Activated naive CD4-positive, alpha-beta T cell treated with anti-CD3 and anti-CD28 coated beads, Interleukin-2, amount 10 ng/mL, durations not matched to agents 7 days and 5 days (primary cell): ENCODE data around the gene CRELD2.
A peak's percentile ranks its signal among the peaks of the same experiment; 100 is the strongest.
"Not testable (repeated sequence)": the region's sequence is repeated elsewhere in the genome, so short reads cannot be mapped to it uniquely, and the experiment has no call there.

ENCODE experiments used
- CTCF ChIA-PET: fragments of 350-600 bp; sonication (Branson Sonifier 250); formaldehyde crosslinking; loops from one replicate; lab custom pipeline; 2021; ENCODE audit warnings: antibody characterized with exemption; lab: Charles Lee
- DNase-seq: peaks from one replicate; pipeline ENCODE4 v3.0.0-alpha.2; 2020
- H3K27ac Mint-ChIP-seq: one replicate; pipeline ENCODE4 v1.8.0; 2021; ENCODE audit warnings: mild to moderate bottlenecking, moderate library complexity, mixed read lengths
- H3K27me3 Mint-ChIP-seq: one replicate; pipeline ENCODE4 v1.8.0; 2021; ENCODE audit warnings: mild to moderate bottlenecking, mixed read lengths
- H3K36me3 Mint-ChIP-seq: one replicate; pipeline ENCODE4 v1.8.0; 2021; ENCODE audit warnings: mixed read lengths
- H3K4me1 Mint-ChIP-seq: one replicate; pipeline ENCODE4 v1.8.0; 2021; ENCODE audit warnings: mixed read lengths
- H3K4me3 Mint-ChIP-seq: one replicate; pipeline ENCODE4 v1.8.0; 2021; ENCODE audit warnings: mild to moderate bottlenecking, moderate library complexity, mixed read lengths
- H3K9me3 Mint-ChIP-seq: one replicate; pipeline ENCODE4 v1.8.0; 2021; ENCODE audit warnings: mixed read lengths

The CRELD2 gene

DNA sequence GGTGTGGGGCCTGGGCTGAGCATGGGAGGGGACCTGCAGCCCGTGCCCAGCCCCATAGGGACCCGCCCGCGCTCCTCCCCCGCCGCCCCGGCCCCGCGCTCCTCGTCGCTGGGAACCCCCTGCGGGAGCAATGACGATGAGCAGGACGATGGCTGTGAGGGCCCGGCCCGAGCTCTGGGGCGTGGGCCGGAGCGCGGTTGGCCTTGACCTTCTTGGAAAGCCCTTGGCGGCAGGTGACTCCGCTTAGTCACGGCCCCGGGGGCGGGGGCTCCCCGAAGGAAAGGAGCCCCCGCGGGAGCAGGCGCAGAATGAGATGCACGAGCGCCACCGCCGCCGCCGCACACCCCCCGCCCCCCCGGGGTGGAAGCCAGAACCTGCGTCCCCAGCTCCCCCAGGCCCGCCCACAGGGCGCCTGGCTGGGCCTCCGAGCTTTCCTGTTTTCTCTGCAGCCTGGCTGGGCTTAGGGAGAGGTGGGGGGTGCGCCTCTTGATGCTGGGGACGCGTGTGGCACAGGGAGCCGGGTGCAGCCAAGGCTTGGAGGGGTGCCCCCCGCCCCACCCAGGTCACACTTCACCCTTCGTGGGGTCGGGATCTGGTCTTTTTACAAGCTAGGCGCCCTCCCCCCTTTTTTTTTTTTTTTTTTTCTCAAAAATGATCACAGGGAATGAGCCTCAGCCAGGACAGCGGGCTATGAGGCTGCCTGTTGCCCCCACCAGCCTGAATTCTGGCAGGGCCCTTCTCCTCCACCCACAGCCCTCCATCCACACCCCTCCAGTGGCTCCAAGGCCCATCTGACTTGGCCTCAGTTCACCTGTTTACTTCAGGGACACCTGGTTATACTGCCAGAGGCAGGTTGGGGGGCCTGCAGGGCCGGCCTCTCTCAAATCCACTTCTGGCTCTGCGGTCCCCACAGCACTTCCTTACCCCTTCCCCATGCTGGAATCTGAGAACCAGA lies 17.9 kb downstream of the CRELD2 start:
- CTCF ChIA-PET, result interaction anchor here (1.6 kb wide), 1 partner anchor 11 kb away, joined by 3 read pairs; no protein-coding TSS in a partner anchor
- Mint-ChIP-seq H3K9me3 (peaks cover 3% of the 10 kb centered on the region), H3K4me3 (peak overlapping the region; percentile 69), H3K27me3 (no peaks in the 10 kb centered on the region), H3K36me3 (no peaks in the 10 kb centered on the region), H3K4me1 (peaks cover 35% of the 10 kb centered on the region), H3K27ac (peak overlapping the region; percentile 92)
- peak; percentile 95 for DNase-seq

DNA sequence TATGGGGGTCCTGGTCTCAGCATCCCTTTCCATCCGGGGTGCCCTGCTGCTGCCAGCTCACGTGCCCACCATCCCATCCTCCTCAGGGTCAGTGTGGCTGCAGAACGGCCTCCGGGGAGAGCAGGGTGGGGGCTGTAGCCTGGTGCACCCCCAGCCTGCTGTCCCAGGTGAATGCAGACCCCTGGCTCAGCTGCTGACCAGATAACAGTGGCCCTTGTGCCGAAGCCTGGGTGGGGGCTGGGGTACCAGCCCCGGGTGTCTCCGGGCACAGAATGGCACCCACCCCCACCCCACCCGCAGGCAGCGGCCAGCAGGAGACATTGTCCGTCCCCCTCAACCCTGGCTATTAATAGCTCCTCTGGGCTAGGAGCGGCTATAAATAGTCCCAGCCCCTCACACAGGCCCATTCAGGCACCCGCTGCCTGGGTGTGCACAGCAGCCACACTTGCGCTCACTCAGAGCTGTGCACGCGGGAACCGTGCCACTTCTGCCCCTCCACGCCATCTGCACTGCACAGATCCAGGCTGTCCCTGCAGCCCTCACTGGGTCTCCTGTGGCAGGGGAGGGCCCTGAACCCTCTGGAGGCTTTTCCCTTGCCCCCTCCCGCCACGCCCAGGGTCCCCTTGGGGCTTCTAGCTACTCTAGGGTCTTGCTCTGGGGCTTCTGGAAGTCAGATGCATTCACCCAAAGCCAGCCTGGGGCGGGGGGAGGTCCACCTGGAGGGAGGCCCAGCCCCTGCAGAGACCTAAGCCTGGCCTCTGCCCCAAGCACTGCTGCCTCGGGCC lies 18.7 kb downstream of the CRELD2 start:
- H3K4me1 Mint-ChIP-seq, result peaks cover 28% of the 10 kb centered on the region
- peak overlapping the region; percentile 69 for H3K4me3 Mint-ChIP-seq
- DNase-seq, result no peak
- CTCF ChIA-PET, result interaction anchor here (1.6 kb wide), 1 partner anchor 12 kb away, joined by 3 read pairs; no protein-coding TSS in a partner anchor
- H3K36me3 Mint-ChIP-seq, result no peaks in the 10 kb centered on the region
- H3K27me3 Mint-ChIP-seq, result no peaks in the 10 kb centered on the region
- peaks cover 3% of the 10 kb centered on the region for H3K9me3 Mint-ChIP-seq
- H3K27ac Mint-ChIP-seq, result peak overlapping the region; percentile 92

DNA sequence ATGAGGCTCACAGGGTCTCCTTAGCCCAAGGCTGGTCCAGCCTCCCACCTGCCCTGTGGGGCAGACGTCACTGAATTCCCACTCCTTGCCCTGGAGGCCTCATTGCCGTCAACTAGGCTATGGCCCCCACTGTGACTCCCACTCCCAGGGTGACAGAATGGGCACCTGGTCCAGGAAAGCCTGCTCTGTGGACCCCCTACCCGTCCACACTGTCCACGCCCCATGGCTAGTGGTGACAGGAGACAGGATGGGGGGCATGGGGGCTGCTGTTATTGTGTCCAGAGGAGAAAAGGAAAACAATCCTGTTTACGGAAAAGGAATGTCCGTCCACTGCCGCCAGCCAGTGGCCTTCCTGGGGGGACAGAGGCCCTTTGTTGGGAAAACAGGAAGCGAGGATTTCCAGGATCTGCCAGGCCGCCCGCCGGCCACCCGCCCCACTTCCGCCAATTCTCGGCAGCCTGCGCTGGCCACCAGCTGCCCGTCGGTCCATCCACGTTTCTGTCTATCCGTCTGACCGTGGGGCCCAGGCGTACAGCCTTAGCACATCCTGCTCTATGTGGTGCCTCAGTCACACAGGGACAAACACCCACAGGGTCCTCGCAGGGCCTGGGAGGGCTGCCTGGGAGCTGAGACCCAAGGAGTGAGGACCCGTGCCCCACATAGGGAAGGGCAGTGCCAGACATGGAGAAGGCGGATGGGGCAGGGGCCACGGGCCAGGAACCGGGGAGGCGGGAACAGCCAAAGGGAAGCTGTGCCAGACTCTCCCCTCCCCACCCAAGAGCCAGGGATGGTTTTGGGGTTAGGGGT lies 19.5 kb downstream of the CRELD2 start:
- H3K4me1 Mint-ChIP-seq, result peaks cover 22% of the 10 kb centered on the region
- no peak overlapping the region for H3K4me3 Mint-ChIP-seq
- peak overlapping the region; percentile 70 for H3K27ac Mint-ChIP-seq
- CTCF ChIA-PET, result no interaction called here
- no peaks in the 10 kb centered on the region for H3K27me3 Mint-ChIP-seq
- peaks cover 3% of the 10 kb centered on the region for H3K9me3 Mint-ChIP-seq
- no peak for DNase-seq
- no peaks in the 10 kb centered on the region for H3K36me3 Mint-ChIP-seq

DNA sequence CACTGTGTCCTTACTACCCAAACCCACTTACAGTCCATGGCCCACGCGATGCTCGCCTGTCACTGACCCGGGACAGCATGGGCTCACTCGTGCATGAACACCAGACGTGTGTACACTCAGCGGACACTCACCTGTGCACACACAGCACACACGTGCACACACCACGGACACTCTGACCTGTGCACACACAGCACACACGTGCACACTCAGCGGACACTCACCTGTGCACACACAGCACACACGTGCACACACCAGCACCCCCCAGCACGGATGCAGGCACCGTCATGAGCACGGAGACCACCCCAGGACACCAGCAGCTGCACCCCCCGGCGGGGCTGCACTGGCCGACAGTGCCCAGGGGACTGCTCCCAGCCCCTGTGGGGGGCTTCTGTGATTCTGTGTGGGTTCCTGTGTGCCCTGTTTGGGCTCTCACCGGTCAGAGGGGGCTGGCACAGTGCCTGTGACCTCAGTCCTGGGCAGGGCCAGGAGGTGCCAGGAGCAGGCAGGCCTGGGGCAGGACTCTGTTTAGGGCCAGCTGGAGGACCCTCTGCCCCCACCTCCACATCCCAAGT lies 20.2 kb downstream of the CRELD2 start:
- Mint-ChIP-seq H3K27ac (no peak overlapping the region), H3K36me3 (no peaks in the 10 kb centered on the region), H3K27me3 (no peaks in the 10 kb centered on the region), H3K4me1 (peaks cover 16% of the 10 kb centered on the region), H3K9me3 (peaks cover 3% of the 10 kb centered on the region), H3K4me3 (no peak overlapping the region)
- no peak for DNase-seq
- CTCF ChIA-PET, result no interaction called here

DNA sequence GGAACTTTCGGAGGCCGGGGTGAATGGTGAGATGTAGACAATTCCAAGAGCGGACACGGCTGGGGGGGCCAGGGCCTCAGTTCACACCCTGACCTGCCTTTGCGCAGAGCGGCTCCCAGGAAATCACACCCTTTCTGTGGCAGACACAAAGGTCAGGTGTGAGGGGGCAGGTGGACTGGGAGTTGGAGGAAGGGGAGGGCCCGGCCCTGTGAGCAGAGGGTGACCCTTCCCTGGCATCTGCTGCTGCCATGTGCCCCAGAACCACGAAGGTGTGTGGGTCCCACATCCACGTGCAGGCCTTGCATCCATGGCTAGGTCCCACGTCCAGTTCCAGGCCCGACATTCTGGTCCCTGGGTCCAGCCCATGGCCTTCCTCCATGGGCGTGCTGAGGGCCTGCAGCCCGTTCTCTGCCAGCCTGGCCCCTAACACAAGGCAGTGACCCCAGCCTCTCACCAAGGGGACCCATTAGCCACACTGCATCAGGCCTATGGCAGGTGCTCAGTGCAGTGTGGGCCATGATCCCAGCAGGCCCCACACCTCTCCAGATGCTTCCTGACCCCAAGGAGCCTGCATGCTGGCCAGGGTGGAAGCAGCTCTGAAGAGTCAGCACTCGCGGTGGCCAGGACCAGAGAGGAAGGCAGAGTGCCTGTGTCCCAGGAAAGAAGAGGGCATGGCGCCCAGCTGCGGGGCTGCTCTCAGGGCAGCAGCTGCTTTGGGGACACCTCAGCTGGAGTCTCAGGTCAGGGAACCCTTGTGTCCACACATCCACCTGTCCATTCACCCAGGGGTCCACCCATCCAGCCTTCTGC lies 23.3 kb downstream of the CRELD2 start:
- Mint-ChIP-seq H3K9me3 (peaks cover 6% of the 10 kb centered on the region), H3K4me1 (peaks cover 24% of the 10 kb centered on the region), H3K36me3 (peaks cover 2% of the 10 kb centered on the region), H3K27ac (no peak overlapping the region), H3K4me3 (no peak overlapping the region), H3K27me3 (no peaks in the 10 kb centered on the region)
- DNase-seq, result no peak
- CTCF ChIA-PET, result no interaction called here

DNA sequence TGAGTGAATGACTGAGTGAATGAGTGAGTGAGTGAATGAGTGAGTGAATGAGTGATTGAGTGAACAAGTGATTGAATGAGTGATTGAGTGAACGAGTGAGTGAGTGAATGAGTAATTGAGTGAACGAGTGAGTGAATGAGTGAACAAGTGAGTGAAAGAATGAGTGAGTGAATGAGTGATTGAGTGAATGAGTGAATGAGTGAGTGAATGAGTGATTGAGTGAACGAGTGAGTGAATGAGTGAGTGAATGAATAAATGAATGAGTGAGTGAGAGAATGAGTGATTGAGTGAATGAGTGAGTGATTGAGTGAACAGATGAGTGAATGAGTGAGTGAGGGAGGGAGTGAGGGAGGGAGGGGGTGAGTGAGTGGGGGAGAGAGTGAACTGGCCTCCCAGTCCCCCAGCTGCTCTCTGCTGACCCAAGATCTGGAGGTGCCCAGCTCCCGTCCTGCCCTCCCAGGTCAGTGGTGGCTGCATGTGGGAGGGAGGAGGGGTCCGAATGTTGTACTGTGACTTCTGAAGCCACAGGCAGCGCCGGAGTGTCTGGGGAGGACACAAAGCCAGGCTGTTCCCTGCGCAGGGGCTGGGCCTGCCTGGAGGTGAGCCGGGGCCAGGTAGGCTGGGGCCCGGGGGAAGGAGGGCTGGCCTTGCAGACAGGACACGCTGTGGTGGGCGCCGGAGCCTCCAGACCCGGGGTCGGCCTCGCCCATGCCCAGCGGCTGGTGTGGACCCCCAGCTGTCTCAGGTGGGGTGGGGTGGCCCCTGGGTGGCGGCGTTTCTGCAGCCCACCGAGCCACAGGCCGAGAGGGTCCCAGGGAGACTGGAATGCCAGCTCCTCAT lies 24.4 kb downstream of the CRELD2 start:
- peaks cover 6% of the 10 kb centered on the region for H3K9me3 Mint-ChIP-seq
- H3K4me3 Mint-ChIP-seq, result no peak overlapping the region
- DNase-seq, result no peak
- CTCF ChIA-PET, result no interaction called here
- peaks cover 19% of the 10 kb centered on the region for H3K4me1 Mint-ChIP-seq
- H3K27me3 Mint-ChIP-seq, result no peaks in the 10 kb centered on the region
- H3K36me3 Mint-ChIP-seq, result peaks cover 2% of the 10 kb centered on the region
- no peak overlapping the region for H3K27ac Mint-ChIP-seq

DNA sequence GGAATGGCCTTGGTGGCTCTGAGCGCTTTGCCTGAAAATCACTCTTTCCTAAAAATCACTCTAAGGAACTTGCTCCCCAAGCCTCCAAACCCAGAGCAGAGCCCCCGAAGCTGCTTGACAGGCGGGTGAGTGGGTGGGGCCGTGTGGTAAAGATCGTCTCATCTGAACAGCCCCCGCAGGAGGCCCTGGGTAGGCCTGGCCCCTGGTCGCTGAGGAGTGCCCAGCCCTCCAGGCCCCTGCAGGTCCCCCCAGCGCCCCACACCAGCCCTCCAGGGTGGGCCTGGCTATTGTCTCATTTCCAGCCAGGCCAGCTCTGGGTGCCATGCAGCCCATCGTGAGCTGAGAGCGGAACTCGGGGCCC lies 25.0 kb downstream of the CRELD2 start:
- peaks cover 19% of the 10 kb centered on the region for H3K4me1 Mint-ChIP-seq
- CTCF ChIA-PET, result no interaction called here
- peaks cover 6% of the 10 kb centered on the region for H3K9me3 Mint-ChIP-seq
- H3K27ac Mint-ChIP-seq, result no peak overlapping the region
- no peaks in the 10 kb centered on the region for H3K27me3 Mint-ChIP-seq
- H3K36me3 Mint-ChIP-seq, result peaks cover 2% of the 10 kb centered on the region
- DNase-seq, result no peak
- no peak overlapping the region for H3K4me3 Mint-ChIP-seq

DNA sequence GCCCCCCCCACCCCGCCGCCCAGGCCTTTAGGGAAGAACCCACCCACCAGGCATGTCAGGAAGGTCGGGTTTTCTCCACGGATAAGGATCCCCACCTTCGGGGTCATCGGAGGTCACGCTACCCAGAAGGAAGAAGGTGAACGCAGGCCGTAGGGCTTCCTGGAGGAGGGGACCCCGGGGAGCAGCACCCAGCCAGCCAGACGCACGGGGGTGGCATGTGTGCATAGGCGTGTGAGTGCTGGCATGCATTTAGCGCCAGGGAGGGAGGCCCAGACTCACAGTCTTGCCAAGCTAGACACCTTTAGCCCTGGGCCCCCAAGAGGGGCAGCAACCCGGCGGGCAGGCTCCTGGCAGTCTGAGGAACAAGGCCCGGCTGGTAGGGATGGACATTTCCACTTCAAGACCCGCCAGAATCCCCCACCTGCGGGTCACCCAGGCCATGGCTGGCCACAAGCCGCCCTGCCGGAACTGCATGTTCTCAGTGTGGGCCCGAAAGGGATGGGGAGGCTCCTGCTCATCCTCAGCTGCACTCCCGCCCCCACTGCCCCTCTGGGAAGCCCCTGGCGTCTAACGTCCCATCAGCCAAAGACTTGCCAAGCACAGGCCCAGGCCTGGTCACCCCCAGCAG lies 25.5 kb downstream of the CRELD2 start:
- no peak for DNase-seq
- H3K27ac Mint-ChIP-seq, result peak overlapping the region; percentile 67
- H3K36me3 Mint-ChIP-seq, result peaks cover 2% of the 10 kb centered on the region
- peaks cover 6% of the 10 kb centered on the region for H3K9me3 Mint-ChIP-seq
- no peak overlapping the region for H3K4me3 Mint-ChIP-seq
- CTCF ChIA-PET, result no interaction called here
- peaks cover 19% of the 10 kb centered on the region for H3K4me1 Mint-ChIP-seq
- H3K27me3 Mint-ChIP-seq, result no peaks in the 10 kb centered on the region

DNA sequence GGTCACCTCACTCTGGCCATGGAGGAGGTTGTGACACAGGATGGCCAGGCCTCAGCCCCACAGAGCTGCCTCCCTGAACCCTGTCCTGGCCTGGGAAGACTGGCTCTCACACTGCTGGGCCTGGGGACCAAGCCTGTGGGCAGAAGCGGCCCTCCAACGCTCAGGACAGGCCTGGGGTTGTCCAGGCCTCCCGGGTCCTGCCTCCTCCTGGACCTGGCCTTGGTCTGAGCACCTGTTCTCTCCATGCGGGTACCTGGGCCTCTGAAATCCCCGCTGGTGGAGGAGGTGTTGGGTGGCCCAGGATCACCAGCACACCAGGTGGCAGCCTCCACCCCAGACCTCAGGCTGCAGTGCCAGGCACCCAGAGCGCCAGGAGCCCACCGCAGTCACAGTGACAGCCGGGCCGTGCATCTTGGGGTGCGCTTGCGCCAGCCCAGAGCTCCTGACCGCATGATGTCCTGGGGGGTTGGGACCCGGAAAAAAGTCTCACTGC lies 26.0 kb downstream of the CRELD2 start:
- no peak overlapping the region for H3K4me3 Mint-ChIP-seq
- CTCF ChIA-PET, result no interaction called here
- peak overlapping the region; percentile 67 for H3K27ac Mint-ChIP-seq

DNA sequence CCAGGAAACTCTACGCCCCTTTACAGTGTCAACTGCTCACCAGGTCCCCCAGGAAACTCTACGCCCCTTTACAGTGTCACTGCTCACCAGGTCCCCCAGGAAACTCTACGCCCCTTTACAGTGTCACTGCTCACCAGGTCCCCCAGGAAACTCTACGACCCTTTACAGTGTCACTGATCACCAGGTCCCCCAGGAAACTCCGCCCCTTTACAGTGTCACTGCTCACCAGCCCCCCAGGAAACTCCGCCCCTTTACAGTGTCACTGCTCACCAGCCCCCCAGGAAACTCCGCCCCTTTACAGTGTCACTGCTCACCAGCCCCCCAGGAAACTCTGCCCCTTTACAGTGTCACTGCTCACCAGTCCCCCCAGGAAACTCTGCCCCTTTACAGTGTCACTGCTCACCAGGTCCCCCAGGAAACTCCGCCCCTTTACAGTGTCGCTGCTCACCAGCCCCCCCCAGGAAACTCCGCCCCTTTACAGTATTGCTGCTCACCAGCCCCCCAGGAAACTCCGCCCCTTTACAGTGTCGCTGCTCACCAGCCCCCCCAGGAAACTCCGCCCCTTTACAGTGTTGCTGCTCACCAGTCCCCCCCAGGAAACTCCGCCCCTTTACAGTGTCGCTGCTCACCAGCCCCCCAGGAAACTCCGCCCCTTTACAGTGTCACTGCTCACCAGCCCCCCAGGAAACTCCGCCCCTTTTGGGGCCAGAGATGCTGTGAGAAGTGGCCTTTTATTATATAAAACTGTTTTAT lies 26.8 kb downstream of the CRELD2 start:
- H3K4me3 Mint-ChIP-seq, H3K27me3 Mint-ChIP-seq, H3K36me3 Mint-ChIP-seq, CTCF ChIA-PET, H3K9me3 Mint-ChIP-seq: not testable (repeated sequence)
- Mint-ChIP-seq H3K27ac (peak overlapping the region; percentile 95), H3K4me1 (peaks cover 19% of the 10 kb centered on the region)
- DNase-seq, result peak; percentile 70

More for the DNA sequence above, 26.0 kb downstream of the CRELD2 start:
- no peak for DNase-seq
- no peaks in the 10 kb centered on the region for H3K27me3 Mint-ChIP-seq
- peaks cover 6% of the 10 kb centered on the region for H3K9me3 Mint-ChIP-seq
- peaks cover 19% of the 10 kb centered on the region for H3K4me1 Mint-ChIP-seq
- peaks cover 2% of the 10 kb centered on the region for H3K36me3 Mint-ChIP-seq

DNA sequence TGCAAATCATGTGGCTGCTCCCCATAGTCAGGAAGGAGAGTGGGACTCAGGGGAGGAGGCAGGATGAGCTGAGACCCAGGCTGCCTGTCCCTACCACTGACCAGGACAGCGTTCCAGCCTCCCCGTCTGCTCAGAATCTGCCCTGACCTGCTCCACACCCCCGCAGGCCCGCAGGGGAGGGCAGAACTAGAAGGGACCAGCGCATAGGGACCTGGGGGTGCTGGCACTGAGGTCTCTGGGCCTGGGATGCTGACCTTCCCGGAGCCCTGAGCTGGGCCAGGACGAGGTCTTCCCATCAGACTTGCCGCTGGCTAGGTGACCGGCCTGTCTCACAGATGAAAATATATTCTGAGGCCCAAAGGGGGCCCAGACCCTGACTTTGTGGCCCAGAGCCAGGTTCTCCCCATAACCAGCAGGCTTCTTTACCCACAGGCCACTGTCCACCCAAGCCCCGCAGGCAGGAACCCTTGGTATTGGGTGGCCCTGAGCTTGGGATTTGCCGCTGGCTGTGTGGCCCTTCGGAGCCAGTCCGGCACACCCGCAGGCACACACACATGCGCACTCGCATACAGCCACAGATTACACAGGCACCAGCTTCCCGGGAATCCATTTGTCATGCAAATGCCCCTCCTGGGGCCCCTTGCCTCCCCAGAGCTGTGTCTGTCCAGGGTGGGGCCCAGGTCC lies 28.3 kb downstream of the CRELD2 start:
- no peak for DNase-seq
- no peaks in the 10 kb centered on the region for H3K27me3 Mint-ChIP-seq
- peaks cover 19% of the 10 kb centered on the region for H3K4me1 Mint-ChIP-seq
- H3K9me3 Mint-ChIP-seq, result peaks cover 3% of the 10 kb centered on the region
- H3K4me3 Mint-ChIP-seq, result no peak overlapping the region
- H3K27ac Mint-ChIP-seq, result peak overlapping the region; percentile 95
- H3K36me3 Mint-ChIP-seq, result peaks cover 2% of the 10 kb centered on the region
- CTCF ChIA-PET, result no interaction called here
